Activated CD8-positive, alpha-beta memory T cell treated with anti-CD3 and anti-CD28 coated beads for 4 hours (primary cell): Measurements from ENCODE around the gene DGKI.

Experiments
- DNase-seq, 2 donors: peaks; one replicate each; pipeline ENCODE4 v3.0.0-alpha.2; 2020; ENCODE audit warnings: low read depth in 2 of 2

Gene DGKI

GRCh38 chr7:137592232-137592896 is 254.4 kb downstream of the DGKI start:
- no peak for DNase-seq

GRCh38 chr7:137591421-137591837 is 255.3 kb downstream of the DGKI start:
- no peak for DNase-seq

- DNase-seq: no peak
Measured at GRCh38 chr7:137590756-137591305, 255.9 kb downstream of the DGKI start.

GRCh38 chr7:137590071-137590755 is 256.6 kb downstream of the DGKI start:
- no peak for DNase-seq

GRCh38 chr7:137587326-137587725 is 259.4 kb downstream of the DGKI start:
- no peak for DNase-seq

- no peak for DNase-seq
Measured at GRCh38 chr7:137585591-137585990, 261.2 kb downstream of the DGKI start.

- DNase-seq: no peak
Measured at GRCh38 chr7:137583172-137583571, 263.6 kb downstream of the DGKI start.

- no peak for DNase-seq
Measured at GRCh38 chr7:137579913-137580640, 266.7 kb downstream of the DGKI start.

- DNase-seq: no peak
Measured at GRCh38 chr7:137578541-137578940, 268.2 kb downstream of the DGKI start.

GRCh38 chr7:137577184-137577583 is 269.6 kb downstream of the DGKI start:
- no peak for DNase-seq

GRCh38 chr7:137576481-137576880 is 270.3 kb downstream of the DGKI start:
- DNase-seq: no peak

- no peak for DNase-seq
Measured at GRCh38 chr7:137574812-137575211, 272.0 kb downstream of the DGKI start.

- no peak for DNase-seq
Measured at GRCh38 chr7:137572056-137572784, 274.6 kb downstream of the DGKI start.

GRCh38 chr7:137564677-137565076 is 282.1 kb downstream of the DGKI start:
- no peak for DNase-seq

GRCh38 chr7:137563981-137564380 is 282.8 kb downstream of the DGKI start:
- DNase-seq: no peak

- DNase-seq: no peak
Measured at GRCh38 chr7:137547485-137547884, 299.3 kb downstream of the DGKI start.

GRCh38 chr7:137546671-137547070 is 300.1 kb downstream of the DGKI start:
- no peak for DNase-seq

GRCh38 chr7:137546009-137546408 is 300.8 kb downstream of the DGKI start:
- no peak for DNase-seq

- DNase-seq: no peak
Measured at GRCh38 chr7:137545059-137545716, 301.6 kb downstream of the DGKI start.

GRCh38 chr7:137544453-137545058 is 302.2 kb downstream of the DGKI start:
- no peak for DNase-seq
